ENCODE results near the gene ELFN2. TPM values are rescaled to one million over a fixed set of nuclear protein-coding genes. Genes with fewer than 3 reads are reported as not detected.

ELFN2 gene
- total and polyA plus RNA-seq, 8 donors, result 0.03 to 0.89 (median 0.18) TPM; not detected in 5

GRCh38 chr22:37421468-37421877, 5.8 kb downstream of the ELFN2 start:
- H3K27ac ChIP-seq, result no peak overlapping the region
- intact Hi-C loops (cut with DNase I; ENCODE audit: low total_unique reads), result no loop called here
- peaks cover 12 to 100% (median 60%) of the 10 kb centered on the region in 3 donors for H3K27me3 ChIP-seq
- 73 to 80% (median 75%) methylated on average over 8 to 9 of the region's 9 CpGs for WGBS, 5 donors
- no peaks in the 10 kb centered on the region for H3K9me3 ChIP-seq
- H3K4me3 ChIP-seq, result no peak overlapping the region
- TF ChIP-seq POLR2A (IDR thresholded peaks at IDR 0.05) (no peak), POLR2AphosphoS5 (IDR thresholded peaks at IDR 0.05) (no peak), CTCF (IDR thresholded peaks at IDR 0.05) (no peak), EP300 (IDR thresholded peaks at IDR 0.05) (no peak)
- H3K36me3 ChIP-seq, result no peaks in the 10 kb centered on the region
- DNase-seq, result no peak
- peaks cover 13 to 33% (median 31%) of the 10 kb centered on the region in 4 donors for H3K4me1 ChIP-seq

- Histone ChIP-seq H3K9me3 (no peaks in the 10 kb centered on the region), H3K27me3 (peaks cover 12 to 100% (median 60%) of the 10 kb centered on the region in 3 donors), H3K36me3 (no peaks in the 10 kb centered on the region), H3K4me3 (peak overlapping the region in 3 of 4 donors; percentile 25 to 39 (median 32)), H3K4me1 (peaks cover 13 to 27% (median 25%) of the 10 kb centered on the region in 4 donors), H3K27ac (no peak overlapping the region)
- intact Hi-C loops (cut with DNase I; ENCODE audit: low total_unique reads), result no loop called here
- no peak for DNase-seq
- WGBS, 5 donors, result 38 to 48% (median 42%) methylated on average over 17 to 18 of the region's 18 CpGs
- no peak for TF ChIP-seq POLR2AphosphoS5 (IDR thresholded peaks at IDR 0.05)
- TF ChIP-seq POLR2A (IDR thresholded peaks at IDR 0.05), result no peak
- TF ChIP-seq CTCF (IDR thresholded peaks at IDR 0.05), result no peak
- TF ChIP-seq EP300 (IDR thresholded peaks at IDR 0.05), result no peak
These were observed 6.4 kb downstream of the ELFN2 start for GRCh38 chr22:37420686-37421467.

GRCh38 chr22:37419969-37420685, 7.2 kb downstream of the ELFN2 start:
- peaks cover 12 to 100% (median 59%) of the 10 kb centered on the region in 3 donors for H3K27me3 ChIP-seq
- peaks cover 13 to 26% (median 24%) of the 10 kb centered on the region in 4 donors for H3K4me1 ChIP-seq
- H3K36me3 ChIP-seq, result no peaks in the 10 kb centered on the region
- no peaks in the 10 kb centered on the region for H3K9me3 ChIP-seq
- peak overlapping the region; percentile 20 to 39 (median 28) for H3K4me3 ChIP-seq
- WGBS, 5 donors, result 2 to 5% (median 2%) methylated on average over 29 to 70 of the region's 70 CpGs
- intact Hi-C loops (cut with DNase I; ENCODE audit: low total_unique reads), result no loop called here
- TF ChIP-seq EP300 (IDR thresholded peaks at IDR 0.05) (no peak), POLR2A (IDR thresholded peaks at IDR 0.05) (no peak), CTCF (IDR thresholded peaks at IDR 0.05) (no peak), POLR2AphosphoS5 (IDR thresholded peaks at IDR 0.05) (no peak)
- no peak overlapping the region for H3K27ac ChIP-seq
- peak in 1 of 2 donors; percentile 51 for DNase-seq

- Histone ChIP-seq H3K4me3 (peak overlapping the region in 3 of 4 donors; percentile 25 to 39 (median 32)), H3K36me3 (no peaks in the 10 kb centered on the region), H3K4me1 (peaks cover 13 to 26% (median 24%) of the 10 kb centered on the region in 4 donors), H3K27ac (no peak overlapping the region), H3K9me3 (no peaks in the 10 kb centered on the region), H3K27me3 (peaks cover 12 to 100% (median 58%) of the 10 kb centered on the region in 3 donors)
- DNase-seq, result no peak
- 8 to 18% (median 12%) methylated on average over 27 to 43 of the region's 43 CpGs for WGBS, 5 donors
- intact Hi-C loops (cut with DNase I; ENCODE audit: low total_unique reads), result no loop called here
- no peak for TF ChIP-seq EP300 (IDR thresholded peaks at IDR 0.05)
- no peak for TF ChIP-seq POLR2AphosphoS5 (IDR thresholded peaks at IDR 0.05)
- no peak for TF ChIP-seq POLR2A (IDR thresholded peaks at IDR 0.05)
- TF ChIP-seq CTCF (IDR thresholded peaks at IDR 0.05), result no peak
These were observed 7.8 kb downstream of the ELFN2 start for GRCh38 chr22:37419370-37419968.

Measured in stomach (tissue), 9 donors.